Skeletal muscle satellite cell (primary cell): ENCODE data around the gene GLTP.

ENCODE experiments used
- H3K27me3 ChIP-seq: 2 replicates; pipeline ENCODE4 v1.7.0; 2013; ENCODE audit warnings: low read length; ENCODE audit not compliant: control insufficient read depth, insufficient read depth
- H3K36me3 ChIP-seq: 2 replicates; pipeline ENCODE4 v1.7.0; 2013; ENCODE audit warnings: mild to moderate bottlenecking, control low read depth, low read length; ENCODE audit not compliant: insufficient read depth
- H3K4me1 ChIP-seq: 2 replicates; pipeline ENCODE4 v1.7.0; 2013; ENCODE audit warnings: low read length; ENCODE audit not compliant: control insufficient read depth, insufficient read depth
- H3K4me2 ChIP-seq: 2 replicates; pipeline ENCODE4 v1.7.0; 2013; ENCODE audit warnings: mild to moderate bottlenecking, low read length
- H3K4me3 ChIP-seq: 2 replicates; pipeline ENCODE4 v1.7.0; 2013; ENCODE audit warnings: low read length
- H3K9ac ChIP-seq: 2 replicates; pipeline ENCODE4 v1.7.0; 2013; ENCODE audit warnings: mild to moderate bottlenecking, low read depth, low read length, moderate library complexity
- H3K9me3 ChIP-seq: replicated peaks from 2 replicates; pipeline ENCODE4 v1.7.0; 2013; ENCODE audit warnings: mild to moderate bottlenecking, control low read depth, low read length

GLTP gene

GRCh38 chr12:109815225-109815624 is 65.1 kb downstream of the GLTP start:
- Histone ChIP-seq H3K9me3 (no peaks in the 10 kb centered on the region), H3K4me3 (no peak overlapping the region), H3K4me1 (no peaks in the 10 kb centered on the region), H3K36me3 (no peaks in the 10 kb centered on the region), H3K4me2 (no peak overlapping the region), H3K27me3 (peaks cover 20% of the 10 kb centered on the region), H3K9ac (no peak overlapping the region)

DNA sequence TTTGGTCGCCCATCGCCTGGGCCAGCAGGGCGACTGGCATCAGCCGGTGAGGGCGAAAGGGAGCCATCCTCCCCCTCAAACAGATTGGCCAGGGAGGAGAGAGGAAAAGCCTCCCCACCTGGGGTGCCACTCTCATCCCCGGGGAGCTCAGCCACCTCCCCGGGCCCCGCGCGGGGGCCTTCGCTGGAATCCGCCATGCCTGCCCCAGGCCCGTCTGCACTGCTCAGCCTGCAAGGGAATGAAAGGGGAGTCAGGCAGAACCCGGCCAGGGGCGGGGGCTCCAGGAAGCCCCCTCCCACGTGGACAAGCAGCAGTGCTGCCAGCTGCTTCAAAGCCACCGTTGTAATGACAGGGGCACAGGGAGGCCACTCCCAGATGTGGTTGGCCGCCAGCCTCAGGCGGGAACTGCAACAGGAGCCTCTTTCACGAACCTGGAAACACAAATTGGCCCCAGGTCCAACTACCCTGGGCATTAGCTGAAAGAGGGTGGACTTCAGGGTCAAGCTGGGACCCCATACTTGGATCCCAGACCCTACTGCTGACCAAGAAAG is 65.7 kb downstream of the GLTP start:
- Histone ChIP-seq H3K36me3 (no peaks in the 10 kb centered on the region), H3K9me3 (no peaks in the 10 kb centered on the region)

GRCh38 chr12:109813810-109814416 is 66.4 kb downstream of the GLTP start:
- no peak overlapping the region for H3K4me3 ChIP-seq
- H3K9ac ChIP-seq = no peak overlapping the region
- H3K9me3 ChIP-seq = no peaks in the 10 kb centered on the region
- no peak overlapping the region for H3K4me2 ChIP-seq
- no peaks in the 10 kb centered on the region for H3K36me3 ChIP-seq
- H3K27me3 ChIP-seq = peaks cover 15% of the 10 kb centered on the region
- H3K4me1 ChIP-seq = no peaks in the 10 kb centered on the region

More for the DNA sequence above, 65.7 kb downstream of the GLTP start:
- no peaks in the 10 kb centered on the region for H3K4me1 ChIP-seq
- no peak overlapping the region for H3K4me2 ChIP-seq
- H3K4me3 ChIP-seq = no peak overlapping the region
- no peak overlapping the region for H3K9ac ChIP-seq
- peaks cover 15% of the 10 kb centered on the region for H3K27me3 ChIP-seq

GRCh38 chr12:109811624-109811995 is 68.7 kb downstream of the GLTP start:
- no peak overlapping the region for H3K4me2 ChIP-seq
- no peaks in the 10 kb centered on the region for H3K36me3 ChIP-seq
- no peaks in the 10 kb centered on the region for H3K4me1 ChIP-seq
- no peak overlapping the region for H3K9ac ChIP-seq
- no peaks in the 10 kb centered on the region for H3K9me3 ChIP-seq
- no peak overlapping the region for H3K4me3 ChIP-seq
- peaks cover 5% of the 10 kb centered on the region for H3K27me3 ChIP-seq

DNA sequence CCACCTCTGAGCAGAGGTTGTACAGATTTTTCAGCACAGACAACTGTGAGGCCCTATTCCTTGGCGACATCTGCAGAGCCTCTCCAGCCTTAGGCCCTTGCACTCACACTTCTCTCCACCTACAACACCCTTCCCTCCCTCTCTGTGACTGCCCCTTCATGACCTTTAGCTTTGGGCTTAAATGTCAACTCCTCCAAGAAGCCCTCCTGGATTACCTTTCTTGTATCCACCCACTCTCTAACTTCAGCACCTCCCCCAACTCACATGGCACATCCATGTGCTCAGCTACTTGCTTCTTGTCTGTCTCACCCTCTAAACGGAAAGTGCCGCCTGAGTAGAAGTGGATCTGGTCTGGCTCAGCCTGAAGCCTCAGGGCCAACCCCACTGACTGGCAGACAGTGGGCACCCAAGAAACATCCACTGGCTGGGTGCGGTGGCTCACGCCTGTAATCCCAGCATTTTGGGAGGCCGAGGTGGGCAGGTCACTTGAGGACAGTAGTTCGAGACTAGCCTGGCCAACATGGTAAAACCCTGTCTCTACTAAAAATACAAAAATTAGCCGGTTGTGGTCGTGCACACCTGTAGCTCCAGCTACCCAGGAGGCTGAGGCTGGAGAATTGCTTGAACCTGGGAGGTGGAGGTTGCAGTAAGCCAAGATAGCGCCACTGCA is 69.3 kb downstream of the GLTP start:
- Histone ChIP-seq H3K4me1 (no peaks in the 10 kb centered on the region), H3K27me3 (peaks cover 5% of the 10 kb centered on the region), H3K4me2 (no peak overlapping the region), H3K9ac (no peak overlapping the region), H3K36me3 (no peaks in the 10 kb centered on the region), H3K4me3 (no peak overlapping the region), H3K9me3 (no peaks in the 10 kb centered on the region)

DNA sequence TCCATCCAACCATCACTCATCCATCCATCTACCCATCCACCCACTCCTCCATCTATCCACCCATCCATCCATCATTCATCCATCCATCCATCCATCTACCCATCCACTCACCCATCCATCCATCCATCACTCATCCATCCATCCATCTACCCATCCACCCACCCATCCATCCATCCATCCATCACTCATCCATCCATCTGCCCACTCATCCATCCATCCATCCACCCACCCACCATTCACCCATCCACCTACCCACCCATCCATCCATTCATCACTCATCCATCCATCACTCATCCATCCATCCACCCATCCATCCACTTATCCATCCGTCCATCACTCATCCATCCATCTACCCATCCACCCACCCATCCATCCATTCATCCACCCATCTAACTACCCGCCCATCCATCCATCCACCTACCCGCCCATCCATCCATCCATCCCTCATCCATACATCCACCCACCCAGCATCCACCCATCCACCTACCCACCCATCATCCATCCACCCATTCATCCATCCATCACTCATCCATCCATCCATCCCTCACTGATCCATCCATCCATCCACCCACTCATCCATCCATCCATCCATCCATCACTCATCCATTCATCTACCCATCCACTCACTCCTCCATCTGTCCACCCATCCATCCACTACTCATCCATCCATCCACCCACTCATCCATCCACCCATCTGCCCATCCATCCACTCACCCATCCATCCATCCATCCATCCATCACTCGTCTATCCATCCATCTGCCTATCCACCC is 71.3 kb downstream of the GLTP start:
- Histone ChIP-seq H3K36me3 (no peaks in the 10 kb centered on the region), H3K9me3 (no peaks in the 10 kb centered on the region), H3K9ac (no peak overlapping the region), H3K4me3 (no peak overlapping the region), H3K4me2 (no peak overlapping the region), H3K27me3 (no peaks in the 10 kb centered on the region), H3K4me1 (no peaks in the 10 kb centered on the region)

GRCh38 chr12:109807954-109808643 is 72.2 kb downstream of the GLTP start:
- Histone ChIP-seq H3K27me3 (no peaks in the 10 kb centered on the region), H3K4me2 (no peak overlapping the region), H3K9ac (no peak overlapping the region), H3K9me3 (no peaks in the 10 kb centered on the region), H3K4me1 (no peaks in the 10 kb centered on the region), H3K4me3 (no peak overlapping the region), H3K36me3 (no peaks in the 10 kb centered on the region)

DNA sequence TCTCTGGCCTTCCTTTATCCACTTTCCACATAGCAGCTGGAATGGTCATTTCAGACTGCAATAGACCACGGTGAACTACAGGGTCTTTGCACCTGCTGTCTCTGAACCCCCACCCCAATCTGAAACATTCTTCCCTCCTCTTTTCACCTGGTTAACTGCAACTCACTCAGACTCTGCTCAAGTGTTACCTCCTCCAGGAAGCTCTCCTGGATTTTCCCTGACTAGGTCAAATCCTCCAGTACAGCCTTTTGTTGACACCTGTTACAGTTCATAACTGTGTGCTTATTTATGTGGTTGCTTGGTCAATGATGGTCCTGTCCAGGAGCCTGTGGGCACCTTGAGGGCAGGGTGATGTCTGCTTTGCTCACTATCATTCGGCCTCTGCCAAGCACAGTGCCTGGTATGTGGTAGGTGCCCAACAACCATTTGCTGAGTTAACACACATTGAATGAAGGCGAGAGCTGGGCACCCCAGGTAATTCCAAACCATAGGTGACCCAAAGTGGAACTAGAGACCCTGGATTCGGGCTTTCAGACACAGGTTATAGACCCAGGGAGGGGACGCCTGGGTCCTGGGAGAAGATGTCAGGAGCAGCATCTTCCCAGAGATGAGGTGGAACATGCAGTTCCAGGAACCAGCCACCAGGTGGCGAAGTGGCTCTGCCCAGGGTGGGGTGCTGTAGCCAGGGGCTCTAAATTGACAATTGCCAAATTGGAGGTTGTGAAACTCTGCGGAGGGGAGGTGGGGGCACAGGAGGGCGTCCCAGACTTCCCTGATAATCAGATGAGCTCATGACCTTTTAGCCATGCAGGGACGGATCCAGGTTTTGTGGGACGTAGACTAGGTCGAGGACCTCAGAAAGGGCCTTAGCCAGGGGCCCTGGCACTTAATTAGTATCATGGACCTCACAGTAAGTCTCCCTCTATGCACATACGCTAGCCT is 75.2 kb downstream of the GLTP start:
- H3K9ac ChIP-seq = no peak overlapping the region
- no peak overlapping the region for H3K4me2 ChIP-seq
- H3K4me3 ChIP-seq = no peak overlapping the region
- H3K27me3 ChIP-seq = no peaks in the 10 kb centered on the region
- no peaks in the 10 kb centered on the region for H3K36me3 ChIP-seq
- H3K9me3 ChIP-seq = no peaks in the 10 kb centered on the region
- H3K4me1 ChIP-seq = no peaks in the 10 kb centered on the region

GRCh38 chr12:109803678-109804077 is 76.7 kb downstream of the GLTP start:
- H3K4me1 ChIP-seq = no peaks in the 10 kb centered on the region
- H3K4me3 ChIP-seq = no peak overlapping the region
- no peaks in the 10 kb centered on the region for H3K9me3 ChIP-seq
- no peaks in the 10 kb centered on the region for H3K27me3 ChIP-seq
- H3K9ac ChIP-seq = no peak overlapping the region
- H3K36me3 ChIP-seq = no peaks in the 10 kb centered on the region
- no peak overlapping the region for H3K4me2 ChIP-seq

GRCh38 chr12:109802828-109803227 is 77.5 kb downstream of the GLTP start:
- Histone ChIP-seq H3K9me3 (no peaks in the 10 kb centered on the region), H3K4me2 (no peak overlapping the region), H3K27me3 (no peaks in the 10 kb centered on the region), H3K4me1 (no peaks in the 10 kb centered on the region), H3K9ac (no peak overlapping the region), H3K4me3 (no peak overlapping the region), H3K36me3 (no peaks in the 10 kb centered on the region)
